Right lobe of liver (tissue), 4 donors: ENCODE data around the gene ELMO1.

Source experiments
- CTCF ChIP-seq, 4 donors: fragments of 200-600 bp in 3 of 4; fragments of 450-650 bp in 1 of 4; IDR thresholded peaks; one replicate each; pipeline versions ENCODE4 v1.5.1 to v1.8.0; 2016 to 2022; ENCODE audit warnings: antibody characterized with exemption in 4 of 4, mild to moderate bottlenecking in 2 of 4
- POLR2A ChIP-seq: fragments of 450-650 bp; IDR thresholded peaks from one replicate; pipeline ENCODE4 v1.6.1; 2017; ENCODE audit warnings: antibody characterized with exemption, mild to moderate bottlenecking
- donor health status: DM: no; HTN: no; CAD: no.
- donor health status: DM: no; HTN: no; CAD: no.
- donor health status: DM: no; HTN: yes; CAD: no.

GRCh38 chr7:37438906-37439652 is 9.6 kb downstream of the ELMO1 start:
- TF ChIP-seq CTCF (IDR thresholded peaks at IDR 0.05) (no peak), POLR2A (no peak)
